Transverse colon (tissue), 4 donors: ENCODE results near the gene SLC35F5. TPM values are rescaled to one million over a fixed set of nuclear protein-coding genes. Genes with fewer than 3 reads are reported as not detected.

Source experiments
- DNase-seq: peaks from one replicate; pipeline ENCODE4 v3.0.0-alpha.2; 2019
- H3K27ac ChIP-seq, 4 donors: fragments of 200-600 bp; sonication (generic); 2 replicates each; pipeline ENCODE4 v1.5.1; 2016 to 2018; ENCODE audit warnings: inconsistent platforms in 4 of 4
- H3K27me3 ChIP-seq: fragments of 200-600 bp; sonication (generic); 2 replicates; pipeline ENCODE4 v1.5.1; 2017; ENCODE audit warnings: inconsistent platforms
- H3K36me3 ChIP-seq, 4 donors: fragments of 200-600 bp; sonication (generic); 2 replicates each; pipeline ENCODE4 v1.5.1; 2017 to 2019; ENCODE audit warnings: inconsistent platforms in 4 of 4
- H3K4me1 ChIP-seq, 4 donors: fragments of 200-600 bp; sonication (generic); 2 replicates each; pipeline ENCODE4 v1.5.1; 2017 to 2020; ENCODE audit warnings: inconsistent platforms in 4 of 4
- H3K4me3 ChIP-seq, 4 donors: fragments of 200-600 bp; sonication (generic); 1 replicate in 1 of 4; 2 replicates in 3 of 4; pipeline versions ENCODE4 v1.5.1 to v1.6.1; 2017 to 2019; ENCODE audit warnings: inconsistent platforms in 4 of 4
- H3K9me3 ChIP-seq, 2 donors: fragments of 200-600 bp; sonication (generic); 2 replicates each; pipeline ENCODE4 v1.5.1; 2017 to 2019; ENCODE audit warnings: inconsistent platforms in 2 of 2
- EP300 ChIP-seq: sonication (generic); formaldehyde crosslinking; IDR thresholded peaks from one replicate; pipeline ENCODE4 v1.6.1; 2017; ENCODE audit warnings: antibody characterized with exemption, low read depth
- POLR2A ChIP-seq: fragments of 450-650 bp; IDR thresholded peaks from one replicate; pipeline ENCODE4 v1.6.1; 2016; ENCODE audit warnings: antibody characterized with exemption, mild to moderate bottlenecking, moderate library complexity
- POLR2AphosphoS5 ChIP-seq, 3 donors: sonication (generic); formaldehyde crosslinking; IDR thresholded peaks; one replicate each; pipeline ENCODE4 v1.6.1; 2016; ENCODE audit warnings: antibody characterized with exemption in 3 of 3
- WGBS, 2 donors: methylation state at CpG; one replicate each; pipeline ENCODE4 v1.1.5; 2018; ENCODE audit warnings: low coverage in 1 of 2; 5-methylcytosine and 5-hydroxymethylcytosine counted together
- in situ Hi-C, 4 donors: fragments of 200-750 bp; cut with MboI; loops; one replicate each; pipeline versions ENCODE4 v1.15.0 to v1.15.1; 2017; ENCODE audit warnings: low sequenced_read_pairs in 3 of 4, low pct_ligation_motif_present in 1 of 4, low pct_unique_long_range_greater_than_20kb in 1 of 4
- intact Hi-C: fragments of 100-400 bp; cut with DNase I; formaldehyde crosslinking; loops from one replicate; pipeline ENCODE4 v1.15.1; 2023; ENCODE audit warnings: low total_unique reads
- total RNA-seq, 4 donors: library from RNA; depleted of rRNA; stranded (reverse); fragments of >200 nt; gene quantifications; one replicate each; pipeline ENCODE4 v1.1.0, GENCODE V29; 2016
- TF ChIP-seq, protein P1 (sequence below), 5 experiments: fragments of 200-600 bp in 3 of 5; fragments of 450-650 bp in 2 of 5; sonication (generic) in 3 of 5; IDR thresholded peaks; 1 replicate in 2 of 5; 2 replicates in 3 of 5; pipeline ENCODE4 v1.5.1; 2016 to 2017; ENCODE audit warnings: antibody characterized with exemption in 5 of 5, inconsistent platforms in 3 of 5, mild to moderate bottlenecking in 2 of 5, moderate library complexity in 1 of 5

Gene SLC35F5
- total RNA-seq, 4 donors from 2014 or later, result 83.2 to 165 (median 128) TPM

DNA sequence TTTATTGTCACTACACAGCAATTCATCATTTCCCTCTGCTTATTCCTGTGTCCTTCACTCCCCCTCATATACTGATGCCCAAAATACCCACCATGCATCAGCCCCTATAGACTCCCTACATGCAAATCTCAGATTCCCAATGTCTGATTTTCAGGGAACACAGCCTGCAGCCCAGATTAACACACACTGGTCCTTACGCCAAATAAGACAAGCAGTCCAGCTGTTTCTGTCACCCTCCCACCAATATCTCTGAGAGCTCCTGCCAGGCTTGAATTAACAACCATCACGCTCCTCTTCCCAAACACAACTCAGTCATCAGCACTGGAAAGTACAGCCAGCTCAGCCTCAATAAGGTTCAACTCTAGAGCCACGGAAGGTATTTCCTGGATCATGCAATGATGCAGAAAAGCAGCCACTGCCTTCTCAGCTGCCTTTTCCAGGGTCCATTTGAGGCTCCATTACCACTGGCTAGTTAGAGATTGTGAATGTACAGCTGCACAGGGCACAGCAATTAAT is 39.0 kb upstream of the SLC35F5 start:
- Histone ChIP-seq H3K4me1 (peaks cover 0 to 6% (median 0%) of the 10 kb centered on the region in 4 donors), H3K9me3 (no peaks in the 10 kb centered on the region), H3K36me3 (no peaks in the 10 kb centered on the region), H3K27ac (no peak overlapping the region), H3K27me3 (no peaks in the 10 kb centered on the region), H3K4me3 (no peak overlapping the region)
- intact Hi-C loops, result no loop called here
- TF ChIP-seq, protein P1, sequence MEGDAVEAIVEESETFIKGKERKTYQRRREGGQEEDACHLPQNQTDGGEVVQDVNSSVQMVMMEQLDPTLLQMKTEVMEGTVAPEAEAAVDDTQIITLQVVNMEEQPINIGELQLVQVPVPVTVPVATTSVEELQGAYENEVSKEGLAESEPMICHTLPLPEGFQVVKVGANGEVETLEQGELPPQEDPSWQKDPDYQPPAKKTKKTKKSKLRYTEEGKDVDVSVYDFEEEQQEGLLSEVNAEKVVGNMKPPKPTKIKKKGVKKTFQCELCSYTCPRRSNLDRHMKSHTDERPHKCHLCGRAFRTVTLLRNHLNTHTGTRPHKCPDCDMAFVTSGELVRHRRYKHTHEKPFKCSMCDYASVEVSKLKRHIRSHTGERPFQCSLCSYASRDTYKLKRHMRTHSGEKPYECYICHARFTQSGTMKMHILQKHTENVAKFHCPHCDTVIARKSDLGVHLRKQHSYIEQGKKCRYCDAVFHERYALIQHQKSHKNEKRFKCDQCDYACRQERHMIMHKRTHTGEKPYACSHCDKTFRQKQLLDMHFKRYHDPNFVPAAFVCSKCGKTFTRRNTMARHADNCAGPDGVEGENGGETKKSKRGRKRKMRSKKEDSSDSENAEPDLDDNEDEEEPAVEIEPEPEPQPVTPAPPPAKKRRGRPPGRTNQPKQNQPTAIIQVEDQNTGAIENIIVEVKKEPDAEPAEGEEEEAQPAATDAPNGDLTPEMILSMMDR (IDR thresholded peaks at IDR 0.05), result no peak
- TF ChIP-seq EP300 (no peak), POLR2AphosphoS5 (IDR thresholded peaks at IDR 0.05) (no peak), POLR2A (no peak)
- in situ Hi-C loops, result no loop called here
- 71 to 90% methylated on average over 2 to 3 of the region's 3 CpGs for WGBS, 2 donors
- no peak for DNase-seq

DNA sequence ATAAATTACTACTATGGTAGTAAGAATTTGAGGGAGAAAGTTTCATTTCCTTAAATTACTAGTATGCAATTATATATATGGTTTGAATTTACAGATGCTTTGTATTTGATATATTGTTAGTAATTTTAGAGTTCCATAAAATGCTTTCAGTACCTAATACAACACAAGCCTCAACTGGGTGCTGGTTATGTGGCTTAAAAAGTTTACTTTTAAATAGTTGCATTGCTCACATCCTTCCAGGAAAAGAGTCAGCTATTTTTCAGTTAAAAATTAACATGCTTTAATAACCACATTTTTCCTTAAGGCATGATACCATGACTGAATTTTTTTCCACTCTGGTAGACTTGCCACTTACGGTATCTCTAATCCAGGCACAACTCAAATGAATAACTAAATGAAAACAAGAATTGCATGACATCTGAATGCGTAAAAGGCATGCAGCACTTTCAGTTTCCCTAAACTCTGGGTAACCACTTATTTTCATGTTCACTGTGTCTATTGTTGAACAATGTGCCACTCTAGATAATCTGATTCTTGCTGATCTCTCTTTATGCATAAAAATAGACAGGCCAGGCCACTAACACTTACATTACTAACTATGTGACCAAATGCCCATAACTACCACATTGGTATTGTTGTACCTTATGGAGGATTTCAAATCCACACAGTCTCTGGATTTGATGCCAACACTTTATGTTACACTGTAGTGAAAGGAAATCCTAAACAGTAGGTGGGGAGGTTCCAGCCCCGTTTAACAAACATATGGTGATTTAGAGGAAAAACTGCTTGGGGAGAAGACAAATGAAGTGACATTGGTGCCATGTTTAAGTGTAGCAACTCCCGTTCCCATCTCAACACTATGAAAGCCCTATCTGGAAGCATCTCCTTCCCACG is 35.5 kb upstream of the SLC35F5 start:
- no peak for DNase-seq
- intact Hi-C loops (no loop called here), in situ Hi-C loops (no loop called here)
- Histone ChIP-seq H3K36me3 (no peaks in the 10 kb centered on the region), H3K27me3 (no peaks in the 10 kb centered on the region), H3K9me3 (no peaks in the 10 kb centered on the region), H3K4me3 (no peak overlapping the region), H3K4me1 (peaks cover 0 to 6% (median 0%) of the 10 kb centered on the region in 4 donors), H3K27ac (no peak overlapping the region)
- 53 to 56% methylated on average over 5 of the region's 5 CpGs for WGBS, 2 donors
- no peak for TF ChIP-seq POLR2A
- no peak for TF ChIP-seq EP300
- TF ChIP-seq, protein P1 (IDR thresholded peaks at IDR 0.05), result no peak
- no peak for TF ChIP-seq POLR2AphosphoS5 (IDR thresholded peaks at IDR 0.05)

DNA sequence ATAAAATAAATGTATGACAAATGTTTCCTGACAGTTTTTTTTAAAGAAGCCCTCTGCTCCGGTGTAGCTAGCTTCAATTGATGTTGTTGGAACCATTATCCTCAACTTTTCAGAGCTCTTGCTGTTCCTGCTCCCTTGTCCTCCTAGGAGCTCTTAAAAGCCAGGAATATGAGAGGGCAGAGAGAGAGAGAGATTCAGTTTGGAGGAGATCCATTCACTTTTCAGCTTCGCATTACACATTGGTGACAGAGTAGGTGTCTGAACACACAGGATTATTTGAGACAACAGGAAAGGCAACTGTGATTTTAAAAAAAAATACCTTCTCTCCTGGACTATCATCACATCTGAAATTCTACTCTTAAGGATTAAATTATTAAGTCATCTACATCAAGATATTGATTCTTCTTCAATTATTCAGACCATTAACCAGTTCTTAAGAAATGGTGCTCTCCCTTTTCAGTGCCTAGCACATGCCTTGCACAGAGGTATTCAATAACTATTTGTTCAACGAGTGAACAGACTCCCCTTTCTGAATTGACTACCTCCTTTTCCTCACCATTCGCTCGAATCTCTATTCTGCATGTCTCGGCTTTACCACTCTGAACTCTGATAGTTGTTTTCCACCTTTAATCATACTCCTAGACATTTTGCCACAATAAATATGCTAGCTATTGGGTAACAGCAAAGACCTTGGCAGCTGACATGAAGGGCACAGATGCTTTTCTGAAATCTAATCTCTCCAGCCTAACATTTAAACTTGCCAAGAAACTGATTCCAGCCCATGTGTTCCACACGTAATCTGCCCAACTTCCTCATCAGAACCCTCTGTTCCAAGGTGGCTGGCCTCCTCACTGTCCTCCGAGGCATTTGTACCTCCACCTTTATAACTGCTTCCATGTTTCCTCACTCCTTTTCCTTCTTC is 28.6 kb upstream of the SLC35F5 start:
- no peak overlapping the region for H3K4me3 ChIP-seq
- intact Hi-C loops (loop anchor here (5.0 kb wide), 1 partner anchor 443 kb away; no protein-coding TSS in a partner anchor), in situ Hi-C loops (no loop called here)
- DNase-seq, result no peak
- no peak overlapping the region for H3K27ac ChIP-seq
- H3K9me3 ChIP-seq, result no peaks in the 10 kb centered on the region
- no peaks in the 10 kb centered on the region for H3K27me3 ChIP-seq
- no peaks in the 10 kb centered on the region for H3K4me1 ChIP-seq
- TF ChIP-seq POLR2AphosphoS5 (IDR thresholded peaks at IDR 0.05), result no peak
- no peak for TF ChIP-seq POLR2A
- TF ChIP-seq EP300, result no peak
- TF ChIP-seq, protein P1 (IDR thresholded peaks at IDR 0.05), result no peak
- 78 to 79% methylated on average over 8 of the region's 8 CpGs for WGBS, 2 donors
- H3K36me3 ChIP-seq, result no peaks in the 10 kb centered on the region

DNA sequence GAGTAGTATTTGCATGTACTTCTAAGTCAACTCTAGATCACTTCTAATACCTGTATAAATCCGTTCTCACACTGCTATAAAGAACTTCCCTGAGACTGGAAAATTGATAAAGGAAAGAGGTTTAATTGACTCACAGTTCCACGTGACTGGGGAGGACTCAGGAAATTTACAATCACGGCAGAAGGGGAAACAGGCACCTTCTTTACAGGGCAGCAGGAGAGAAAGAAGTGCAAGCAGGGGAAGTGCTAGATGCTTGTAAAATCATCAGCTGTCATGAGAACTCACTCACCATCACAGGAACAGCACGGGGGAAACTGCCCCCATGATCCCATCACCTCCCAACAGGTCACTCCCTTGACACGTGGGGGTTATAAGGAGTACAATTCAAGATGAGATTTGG is 24.0 kb upstream of the SLC35F5 start:
- Histone ChIP-seq H3K4me1 (peaks cover 0 to 7% (median 2%) of the 10 kb centered on the region in 4 donors), H3K36me3 (no peaks in the 10 kb centered on the region), H3K4me3 (no peak overlapping the region), H3K9me3 (no peaks in the 10 kb centered on the region), H3K27me3 (no peaks in the 10 kb centered on the region), H3K27ac (no peak overlapping the region)
- WGBS, 2 donors, result 15% methylated on average over 5 of the region's 5 CpGs
- TF ChIP-seq EP300, result no peak
- no peak for TF ChIP-seq POLR2A
- no peak for TF ChIP-seq POLR2AphosphoS5 (IDR thresholded peaks at IDR 0.05)
- TF ChIP-seq, protein P1 (IDR thresholded peaks at IDR 0.05), result no peak
- in situ Hi-C loops (no loop called here), intact Hi-C loops (no loop called here)
- DNase-seq, result no peak
